ENCODE data around the gene USP37. TPM values are rescaled to one million over a fixed set of nuclear protein-coding genes. Genes with fewer than 3 reads are reported as not detected.

The USP37 gene
- total RNA-seq, 1 experiment from 2014 or later: 31.0 TPM

GRCh38 chr2:218438596-218438995 is 129.6 kb downstream of the USP37 start:
- Histone ChIP-seq H3K27me3 (replicated peaks; ENCODE audit: insufficient read depth, low read depth, low read length, poor library complexity) (no peaks in the 10 kb centered on the region), H3K27ac (ENCODE audit: low read depth, low read length, poor library complexity, severe bottlenecking) (no peak overlapping the region), H3K4me3 (ENCODE audit: low read depth, low read length, poor library complexity, severe bottlenecking) (no peak overlapping the region), H3K9me3 (ENCODE audit: low read depth, low read length, poor library complexity, severe bottlenecking) (no peaks in the 10 kb centered on the region), H3K4me1 (ENCODE audit: insufficient read depth, low read length, poor library complexity, severe bottlenecking) (no peaks in the 10 kb centered on the region), H3K36me3 (ENCODE audit: insufficient read depth, low read length, poor library complexity, severe bottlenecking) (no peaks in the 10 kb centered on the region)
- intact Hi-C loops (cut with micrococcal nuclease; ENCODE audit: unreplicated experiment): no loop called here
- POLR2A ChIA-PET (ENCODE audit: low non-redundant PET): interaction anchor here (0.7 kb wide), 1 partner anchor 12 kb away, joined by 7 read pairs; no protein-coding TSS in a partner anchor
- BruUV-seq (replicated peaks): no TSS peak
- TF ChIP-seq EZH2 (IDR thresholded peaks at IDR 0.05; ENCODE audit: borderline replicate concordance, low read depth, low read length, poor library complexity, severe bottlenecking) (no peak), CTCF (conservative IDR thresholded peaks at IDR 0.05; ENCODE audit: low read depth, low read length) (no peak)
- DNase-seq (ENCODE audit: low spot score): no peak
- CTCF ChIA-PET: no interaction called here

- Histone ChIP-seq H3K36me3 (ENCODE audit: insufficient read depth, low read length, poor library complexity, severe bottlenecking) (no peaks in the 10 kb centered on the region), H3K4me1 (ENCODE audit: insufficient read depth, low read length, poor library complexity, severe bottlenecking) (no peaks in the 10 kb centered on the region), H3K27ac (ENCODE audit: low read depth, low read length, poor library complexity, severe bottlenecking) (no peak overlapping the region), H3K27me3 (replicated peaks; ENCODE audit: insufficient read depth, low read depth, low read length, poor library complexity) (no peaks in the 10 kb centered on the region), H3K9me3 (ENCODE audit: low read depth, low read length, poor library complexity, severe bottlenecking) (no peaks in the 10 kb centered on the region), H3K4me3 (ENCODE audit: low read depth, low read length, poor library complexity, severe bottlenecking) (no peak overlapping the region)
- CTCF ChIA-PET: no interaction called here
- POLR2A ChIA-PET (ENCODE audit: low non-redundant PET): no interaction called here
- no peak for DNase-seq (ENCODE audit: low spot score)
- TF ChIP-seq CTCF (conservative IDR thresholded peaks at IDR 0.05; ENCODE audit: low read depth, low read length) (no peak), EZH2 (IDR thresholded peaks at IDR 0.05; ENCODE audit: borderline replicate concordance, low read depth, low read length, poor library complexity, severe bottlenecking) (no peak)
- intact Hi-C loops (cut with micrococcal nuclease; ENCODE audit: unreplicated experiment): no loop called here
- no TSS peak for BruUV-seq (replicated peaks)
Observed at GRCh38 chr2:218437969-218438368, 130.2 kb downstream of the USP37 start.

- H3K27me3 ChIP-seq (replicated peaks; ENCODE audit: insufficient read depth, low read depth, low read length, poor library complexity): no peaks in the 10 kb centered on the region
- CTCF ChIA-PET: no interaction called here
- POLR2A ChIA-PET (ENCODE audit: low non-redundant PET): no interaction called here
- intact Hi-C loops (cut with micrococcal nuclease; ENCODE audit: unreplicated experiment): no loop called here
- H3K27ac ChIP-seq (ENCODE audit: low read depth, low read length, poor library complexity, severe bottlenecking): no peak overlapping the region
- no peak for TF ChIP-seq EZH2 (IDR thresholded peaks at IDR 0.05; ENCODE audit: borderline replicate concordance, low read depth, low read length, poor library complexity, severe bottlenecking)
- TF ChIP-seq CTCF (conservative IDR thresholded peaks at IDR 0.05; ENCODE audit: low read depth, low read length): no peak
- BruUV-seq (replicated peaks): no TSS peak
- no peak for DNase-seq (ENCODE audit: low spot score)
- H3K36me3 ChIP-seq (ENCODE audit: insufficient read depth, low read length, poor library complexity, severe bottlenecking): no peaks in the 10 kb centered on the region
- no peaks in the 10 kb centered on the region for H3K9me3 ChIP-seq (ENCODE audit: low read depth, low read length, poor library complexity, severe bottlenecking)
- no peak overlapping the region for H3K4me3 ChIP-seq (ENCODE audit: low read depth, low read length, poor library complexity, severe bottlenecking)
- H3K4me1 ChIP-seq (ENCODE audit: insufficient read depth, low read length, poor library complexity, severe bottlenecking): no peaks in the 10 kb centered on the region
Observed at GRCh38 chr2:218436992-218437391, 131.2 kb downstream of the USP37 start.

All from A673 (cell line).